Measurements from ENCODE around the gene ARID5A.

DNA sequence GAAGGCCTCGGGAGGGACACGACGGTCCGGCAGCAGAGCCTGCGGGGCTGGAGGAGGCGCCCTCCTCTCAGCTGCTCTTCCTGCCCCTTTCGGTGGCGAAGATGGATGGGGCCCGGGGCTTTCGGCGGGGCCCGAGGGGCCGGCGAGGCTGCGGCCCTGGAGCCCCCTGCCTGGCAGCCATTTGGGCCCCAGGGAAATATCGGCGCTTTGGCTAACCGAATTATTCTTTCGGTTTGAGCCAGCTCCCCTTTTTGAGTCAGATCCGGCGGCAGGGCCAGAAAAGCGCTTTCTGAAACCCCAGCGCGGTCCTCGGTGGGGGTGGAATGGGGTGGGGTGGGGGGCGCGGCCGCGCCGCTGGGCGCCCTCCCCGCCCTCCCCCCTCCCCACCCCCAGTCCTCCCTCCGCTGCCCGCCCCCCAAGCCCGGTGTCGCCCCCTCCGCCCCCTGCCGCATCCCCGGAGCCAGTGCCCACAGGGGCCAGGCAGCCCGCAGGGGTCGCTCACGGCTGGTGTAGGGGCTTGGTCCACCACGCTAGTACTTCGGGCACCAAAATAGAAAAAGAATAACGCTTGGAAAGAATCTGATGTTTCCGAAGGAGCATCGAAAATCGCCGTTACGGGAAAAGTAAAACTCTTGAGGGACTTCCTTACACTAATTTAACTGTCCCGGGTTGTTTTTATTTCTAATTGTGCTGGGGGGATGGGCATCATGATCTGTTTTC, 9.1 kb upstream of the ARID5A start:
- TF ChIP-seq POLR2A (IDR thresholded peaks at IDR 0.05) (no peak), CTCF (IDR thresholded peaks at IDR 0.05) (peak in 1 of 4 donors; percentile 9)

Data from right lobe of liver (tissue), 4 donors.